HCT116 (cell line): ENCODE data around the gene PTGDS. TPM values are rescaled to one million over a fixed set of nuclear protein-coding genes. Genes with fewer than 3 reads are reported as not detected.

Source experiments
- ATAC-seq: fragments of 200-7000 bp; cut with Tn5 transposase; 2 replicates; pipeline ENCODE4 v1.9.1; 2020; ENCODE audit warnings: mild to moderate bottlenecking, moderate library complexity
- BruUV-seq: library from RNA; stranded (reverse); fragments of 400-500 nt; replicated peaks from 2 replicates; lab custom pipeline; 2021; lab: Mats Ljungman, UMichigan
- CTCF ChIA-PET: fragments of 300-600 bp; sonication (Branson Sonifier 250); formaldehyde crosslinking; loops from one replicate; lab custom pipeline; 2021; ENCODE audit warnings: antibody characterized with exemption; lab: Charles Lee
- POLR2A ChIA-PET: fragments of 300-600, 350-600 bp; sonication (Branson Sonifier 250); formaldehyde crosslinking; loops from one replicate; lab custom pipeline; 2021; ENCODE audit warnings: antibody characterized with exemption; lab: Charles Lee
- RAD21 ChIA-PET, 2 experiments: fragments of 300-600 bp; sonication (Branson Sonifier 250); formaldehyde crosslinking; loops; one replicate each; lab custom pipeline; 2023; ENCODE audit warnings: low total read pairs in 2 of 2; ENCODE audit not compliant: uncharacterized antibody in 2 of 2, unreplicated experiment in 2 of 2, low non-redundant PET in 1 of 2; lab: Charles Lee
- DNase-seq: peaks from one replicate; pipeline ENCODE4 v3.0.0-alpha.2; 2010; ENCODE audit warnings: low read depth, low spot score
- H2AFZ ChIP-seq: fragments of 200-600 bp; shearing (Covaris generic), sonication (generic); 2 replicates; pipeline ENCODE4 v1.6.1; 2017; ENCODE audit warnings: low read depth, mixed run types, mixed read lengths, antibody characterized with exemption, low read length; ENCODE audit not compliant: poor library complexity, severe bottlenecking
- H3K27ac ChIP-seq: 2 replicates; pipeline ENCODE4 v1.5.1; 2012; ENCODE audit warnings: low read depth, low read length
- H3K27me3 ChIP-seq: fragments of 200-600 bp; sonication (generic); 2 replicates; pipeline ENCODE4 v1.6.1; 2016; ENCODE audit warnings: mixed run types, low read length, mixed read lengths; ENCODE audit not compliant: insufficient read depth
- H3K36me3 ChIP-seq, 2 experiments: fragments of 200-500 bp in 1 of 2; fragments of 200-600 bp in 1 of 2; sonication (Bioruptor generic) in 1 of 2; sonication (generic) in 1 of 2; 2 replicates each; pipeline versions ENCODE4 v1.5.1 to v1.6.1; 2014 to 2016; ENCODE audit warnings: low read length in 2 of 2, inconsistent platforms in 1 of 2, mixed read lengths in 1 of 2, mixed run types in 1 of 2; ENCODE audit not compliant: insufficient read depth in 2 of 2, control insufficient read depth in 1 of 2
- H3K4me1 ChIP-seq, 2 experiments: fragments of 200-600 bp in 1 of 2; sonication (generic) in 1 of 2; 2 replicates each; pipeline versions ENCODE4 v1.5.1 to v1.6.1; 2012 to 2017; ENCODE audit warnings: low read length in 2 of 2, inconsistent platforms in 1 of 2, mild to moderate bottlenecking in 1 of 2, mixed read lengths in 1 of 2, mixed run types in 1 of 2, moderate library complexity in 1 of 2; ENCODE audit not compliant: insufficient read depth in 2 of 2, control insufficient read depth in 1 of 2
- H3K4me2 ChIP-seq: fragments of 200-600 bp; sonication (generic); 2 replicates; pipeline ENCODE4 v1.6.1; 2017; ENCODE audit warnings: mixed run types, low read length, mixed read lengths
- H3K4me3 ChIP-seq, 2 experiments: fragments of 200-600 bp in 1 of 2; sonication (generic) in 1 of 2; replicated peaks in 1 of 2; 2 replicates each; pipeline ENCODE4 v1.5.1; 2011 to 2016; ENCODE audit warnings: low read length in 2 of 2, control low read depth in 1 of 2, low read depth in 1 of 2, mild to moderate bottlenecking in 1 of 2, mixed read lengths in 1 of 2, mixed run types in 1 of 2
- H3K79me2 ChIP-seq: fragments of 200-600 bp; sonication (generic); 2 replicates; pipeline ENCODE4 v1.6.1; 2017; ENCODE audit warnings: mild to moderate bottlenecking, mixed run types, low read length, moderate library complexity, mixed read lengths; ENCODE audit not compliant: insufficient read depth
- H3K9ac ChIP-seq: fragments of 200-600 bp; sonication (generic); 2 replicates; pipeline ENCODE4 v1.6.1; 2016; ENCODE audit warnings: low read length, mixed read lengths
- H3K9me2 ChIP-seq: fragments of 200-600 bp; sonication (generic), shearing (Covaris generic); 2 replicates; pipeline ENCODE4 v1.6.1; 2017; ENCODE audit warnings: mixed run types, mild to moderate bottlenecking, moderate library complexity; ENCODE audit not compliant: insufficient read depth
- H3K9me3 ChIP-seq, 2 experiments: fragments of 200-500 bp in 1 of 2; fragments of 200-600 bp in 1 of 2; sonication (Bioruptor generic) in 1 of 2; sonication (generic) in 1 of 2; 2 replicates each; pipeline ENCODE4 v1.6.1; 2014 to 2017; ENCODE audit warnings: low read length in 2 of 2, mixed read lengths in 2 of 2, inconsistent platforms in 1 of 2, low read depth in 1 of 2, mild to moderate bottlenecking in 1 of 2, mixed run types in 1 of 2, moderate library complexity in 1 of 2; ENCODE audit not compliant: control insufficient read depth in 1 of 2, insufficient read depth in 1 of 2
- H4K20me1 ChIP-seq: fragments of 200-600 bp; sonication (generic), shearing (Covaris generic); 2 replicates; pipeline ENCODE4 v1.6.1; 2017; ENCODE audit warnings: mixed run types, mild to moderate bottlenecking, moderate library complexity; ENCODE audit not compliant: insufficient read depth
- CBX3 ChIP-seq: IDR thresholded peaks from 2 replicates; pipeline ENCODE4 v1.6.1; 2012; ENCODE audit warnings: low read depth
- FOSL1 ChIP-seq: IDR thresholded peaks from 2 replicates; pipeline ENCODE4 v1.6.1; 2012; ENCODE audit warnings: low read depth
- JUND ChIP-seq: IDR thresholded peaks from 2 replicates; pipeline ENCODE4 v1.6.1; 2012
- MAX ChIP-seq: IDR thresholded peaks from 2 replicates; pipeline ENCODE4 v1.6.1; 2012
- POLR2AphosphoS5 ChIP-seq: IDR thresholded peaks from 2 replicates; pipeline ENCODE4 v1.6.1; 2011; ENCODE audit warnings: mild to moderate bottlenecking, low read depth, low read length, moderate library complexity
- RAD21 ChIP-seq: IDR thresholded peaks from 2 replicates; pipeline ENCODE4 v1.6.1; 2012; ENCODE audit warnings: low read depth, mild to moderate bottlenecking
- REST ChIP-seq: IDR thresholded peaks from 2 replicates; pipeline ENCODE4 v1.6.1; 2012; ENCODE audit warnings: low read depth
- SP1 ChIP-seq: IDR thresholded peaks from 2 replicates; pipeline ENCODE4 v1.6.1; 2012; ENCODE audit warnings: low read depth
- SRF ChIP-seq: IDR thresholded peaks from 2 replicates; pipeline ENCODE4 v1.6.1; 2012; ENCODE audit warnings: low read depth
- TCF7L2 ChIP-seq: IDR thresholded peaks from 2 replicates; pipeline ENCODE4 v1.7.0; 2011; ENCODE audit warnings: borderline replicate concordance, inconsistent platforms; ENCODE audit not compliant: insufficient read depth, insufficient read length; ENCODE audit errors: extremely low read depth
- ZBTB33 ChIP-seq: IDR thresholded peaks from 2 replicates; pipeline ENCODE4 v1.6.1; 2011; ENCODE audit warnings: mild to moderate bottlenecking, low read length, moderate library complexity; ENCODE audit not compliant: insufficient replicate concordance; ENCODE audit errors: extremely low read depth
- ZNF274 ChIP-seq: fragments of 200-500 bp; sonication (Bioruptor generic); IDR thresholded peaks from 2 replicates; pipeline ENCODE4 v1.6.1; 2014; ENCODE audit warnings: mild to moderate bottlenecking, low read depth, low read length, inconsistent platforms
- intact Hi-C: fragments of 100-400 bp; cut with micrococcal nuclease; formaldehyde crosslinking; loops from 2 replicates; pipeline ENCODE4 v1.10.0; 2022
- total RNA-seq: library from RNA; stranded (reverse); gene quantifications from one replicate; pipeline ENCODE4 v1.2.1, GENCODE V29; 2021; ENCODE audit not compliant: unreplicated experiment

Gene PTGDS
- total RNA-seq, 1 experiment from 2014 or later: 3.1 TPM

- Histone ChIP-seq H3K9ac (no peak overlapping the region), H3K27me3 (no peaks in the 10 kb centered on the region), H4K20me1 (no peaks in the 10 kb centered on the region), H3K4me1 (no peaks in the 10 kb centered on the region), H3K36me3 (peaks cover 22 to 28% of the 10 kb centered on the region in 2 experiments; a peak in 3 of 4 replicates), H3K4me3 (no peak overlapping the region), H3K27ac (no peak overlapping the region), H3K4me2 (no peak overlapping the region), H3K9me3 (no peaks in the 10 kb centered on the region)
- DNase-seq (no peak), ATAC-seq (no peak)
- TSS peak; percentile 18 for BruUV-seq
- intact Hi-C loops: no loop called here
- ChIA-PET CTCF (interaction anchor here (1.2 kb wide), 1 partner anchor 13 kb away, joined by 4 read pairs; no protein-coding TSS in a partner anchor), RAD21 (no interaction called here), POLR2A (no interaction called here)
- no peak for TF ChIP-seq REST
- no peak for TF ChIP-seq MAX
- no peak for TF ChIP-seq SRF
- no peak for TF ChIP-seq POLR2AphosphoS5
- no peak for TF ChIP-seq CBX3
- TF ChIP-seq FOSL1: no peak
- no peak for TF ChIP-seq RAD21
- no peak for TF ChIP-seq ZNF274
- no peak for TF ChIP-seq TCF7L2
- TF ChIP-seq ZBTB33: no peak
- no peak for TF ChIP-seq SP1
- TF ChIP-seq JUND: no peak
- TF ChIP-seq, all 23 proteins: peak for 0
- H3K79me2 ChIP-seq: no peaks in the 10 kb centered on the region
- no peaks in the 10 kb centered on the region for H3K9me2 ChIP-seq
- no peak overlapping the region for H2AFZ ChIP-seq
These were observed 39.1 kb downstream of the PTGDS start for GRCh38 chr9:137016436-137016835.
